Hematopoietic multipotent progenitor cell treated with erythropoietin and hydrocortisone succinate and interleukin-3 and kit ligand, for 17 days (in vitro differentiated cells): ENCODE data around the gene KIF1C.

Source experiments
- DNase-seq: peaks from one replicate; pipeline ENCODE4 v3.0.0-alpha.2; 2015; ENCODE audit warnings: low spot score

KIF1C gene

DNA sequence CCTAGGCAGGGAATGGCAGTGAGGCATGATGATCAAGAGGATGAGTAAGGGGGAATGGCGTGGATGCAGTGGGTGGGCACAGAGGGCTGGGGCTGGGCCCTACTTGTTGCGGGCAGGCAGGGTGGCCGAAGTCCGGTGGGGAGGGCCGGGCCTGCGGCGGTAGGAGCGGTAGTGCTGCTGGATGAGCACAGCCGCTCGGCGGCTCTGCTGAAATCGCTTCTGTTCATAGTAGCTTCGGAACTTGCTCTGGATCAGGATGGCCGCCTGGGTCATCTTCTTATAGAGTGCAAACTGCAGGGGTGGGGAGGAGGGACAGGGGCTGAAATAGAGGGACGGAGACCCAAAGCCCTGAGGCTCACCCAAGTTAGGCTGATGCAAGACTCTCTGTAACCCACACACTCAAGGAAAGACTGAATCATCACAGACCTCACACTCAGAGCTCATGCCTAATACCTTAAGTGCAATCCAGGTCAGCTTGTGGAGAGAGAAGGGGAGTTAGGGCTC, 28.7 kb upstream of the KIF1C start:
- no peak for DNase-seq

DNA sequence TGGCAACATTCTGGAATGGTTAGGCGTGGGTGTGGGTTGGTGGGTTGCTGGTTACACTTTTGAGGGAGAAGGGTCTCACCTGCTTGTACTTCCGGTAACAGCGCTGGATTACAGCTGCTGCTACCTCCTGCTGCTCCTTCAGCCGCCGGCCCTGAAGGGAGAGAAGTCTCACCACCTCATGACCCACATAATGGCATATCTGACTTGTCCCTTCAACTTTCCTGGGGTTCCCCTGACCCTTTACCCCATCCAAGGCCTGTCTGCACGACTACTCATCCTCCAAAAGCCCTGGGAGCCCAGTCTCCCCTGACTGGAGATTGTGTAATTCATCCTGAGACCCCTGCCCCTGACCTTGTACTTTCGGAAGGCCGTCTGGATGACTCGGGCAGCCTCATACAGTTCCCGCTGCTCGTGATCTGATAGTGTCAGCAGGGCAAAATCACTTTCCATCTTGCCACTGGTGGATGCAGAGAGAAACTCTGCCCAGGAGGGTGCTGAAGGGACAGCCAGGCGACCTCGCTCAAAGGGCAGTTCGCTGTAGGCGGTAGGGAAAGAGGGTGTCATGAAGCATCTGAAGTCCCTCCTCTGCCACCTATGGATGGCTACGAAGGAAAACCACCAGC, 28.1 kb upstream of the KIF1C start:
- DNase-seq = no peak

- no peak for DNase-seq
Measured at GRCh38 chr17:4970273-4970672, 27.5 kb upstream of the KIF1C start.

DNA sequence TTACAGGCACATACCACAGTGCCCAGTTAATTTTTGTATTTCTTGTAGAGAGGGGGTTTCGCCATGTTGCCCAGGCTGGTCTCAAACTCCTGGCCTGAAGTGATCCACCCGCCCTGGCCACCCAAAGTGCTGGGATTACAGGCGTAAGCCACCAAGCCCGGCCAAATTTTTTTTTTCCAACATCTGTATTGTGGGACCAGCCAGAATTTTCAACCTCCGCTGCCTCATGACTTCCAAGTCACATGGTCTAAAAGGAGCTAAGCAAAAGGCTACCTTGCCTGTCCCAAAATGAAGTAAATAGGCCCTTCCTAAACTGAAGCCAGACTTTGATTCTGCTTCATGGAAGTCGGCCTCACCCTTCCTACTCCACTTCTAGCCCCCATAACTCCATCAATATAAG, 25.9 kb upstream of the KIF1C start:
- DNase-seq = no peak

- DNase-seq = no peak
Measured at GRCh38 chr17:4972322-4972721, 25.4 kb upstream of the KIF1C start.

DNA sequence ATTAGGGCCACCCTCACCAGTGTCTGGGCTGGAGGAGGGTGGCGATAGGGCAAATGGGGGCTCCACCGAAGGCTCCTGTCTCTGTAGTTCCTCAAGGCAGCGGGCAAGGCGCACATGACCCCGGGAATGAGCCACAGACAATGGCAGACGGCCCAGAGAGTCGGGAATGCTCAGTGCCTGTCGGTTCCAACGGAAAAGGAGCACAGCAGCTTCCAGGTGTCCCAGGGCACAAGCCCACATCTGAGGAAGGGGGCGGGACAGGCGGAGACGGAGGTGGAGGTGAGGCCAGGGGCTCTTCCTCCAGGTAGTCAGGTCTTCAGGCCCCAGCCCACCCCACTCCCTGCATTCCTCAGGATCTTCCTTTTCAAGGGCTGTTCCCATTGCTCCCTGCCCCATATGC, 25.0 kb upstream of the KIF1C start:
- DNase-seq = no peak

DNA sequence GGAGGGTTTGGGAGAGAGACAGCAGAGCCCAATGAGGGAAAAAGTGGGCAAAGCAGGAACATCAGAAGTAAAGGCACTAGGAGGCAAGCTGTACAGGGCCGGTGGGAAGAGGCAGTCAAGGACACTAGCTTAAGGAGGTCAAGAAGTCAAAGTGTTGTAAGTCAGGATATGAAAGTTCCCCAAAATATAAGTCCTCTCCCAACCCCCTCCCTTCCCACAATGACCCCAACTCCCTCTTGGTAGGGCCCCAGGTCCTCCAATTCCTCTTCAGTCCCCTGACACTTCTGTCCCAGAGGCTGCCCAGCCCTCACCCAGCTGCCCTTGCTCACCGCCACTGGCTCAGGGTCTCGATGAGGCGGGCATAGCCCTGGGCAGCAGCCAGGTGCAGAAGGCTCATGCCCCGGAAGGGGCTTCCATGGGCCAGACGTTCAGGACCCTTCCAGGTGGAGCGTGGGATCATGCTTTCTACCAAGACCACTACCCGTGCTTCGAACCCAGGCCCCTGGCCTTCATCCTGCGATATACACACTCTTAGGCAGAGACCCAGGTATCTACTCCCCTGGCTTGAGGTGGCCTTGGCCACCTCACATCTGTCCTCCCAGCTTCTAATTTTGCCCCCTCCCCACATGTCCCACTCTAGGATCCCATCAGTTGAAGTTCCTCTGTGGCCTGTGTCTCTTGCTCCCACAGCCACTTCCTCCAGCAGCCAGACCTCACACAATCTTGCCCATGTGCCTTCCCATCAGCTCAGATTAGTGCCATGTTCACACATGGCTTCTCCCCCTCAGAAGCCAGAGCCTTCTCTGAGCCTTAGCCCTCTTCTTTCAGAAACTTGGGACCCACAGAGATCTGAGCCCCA, 24.3 kb upstream of the KIF1C start:
- DNase-seq = no peak

DNA sequence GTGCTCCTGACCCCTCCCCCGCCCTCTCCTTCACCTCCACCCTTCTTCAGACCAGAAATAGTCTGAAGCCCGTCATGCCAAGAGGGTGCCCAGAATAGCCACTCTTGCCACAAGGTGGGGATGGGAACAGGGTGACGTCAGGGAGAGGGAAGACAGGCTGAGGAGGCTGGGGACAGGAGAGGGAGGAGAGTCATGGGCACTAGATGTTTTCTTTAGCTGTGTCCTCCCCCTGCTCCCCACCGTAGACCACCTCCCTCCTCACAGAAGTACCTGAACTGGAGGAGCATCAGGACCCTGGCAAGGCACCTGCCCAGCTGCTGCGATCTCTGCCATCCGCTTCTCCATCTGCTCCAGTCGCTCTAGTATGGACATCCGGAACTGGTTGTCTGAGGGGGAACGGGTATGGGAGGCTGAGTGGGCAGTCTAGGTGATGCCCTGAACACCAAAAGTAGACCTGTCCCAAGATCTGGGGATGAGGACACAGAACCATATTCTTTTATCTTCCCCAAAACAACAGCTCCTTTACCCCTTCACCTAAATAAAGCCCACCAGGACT, 23.6 kb upstream of the KIF1C start:
- DNase-seq = no peak

GRCh38 chr17:4978726-4979125, 19.0 kb upstream of the KIF1C start:
- no peak for DNase-seq

DNA sequence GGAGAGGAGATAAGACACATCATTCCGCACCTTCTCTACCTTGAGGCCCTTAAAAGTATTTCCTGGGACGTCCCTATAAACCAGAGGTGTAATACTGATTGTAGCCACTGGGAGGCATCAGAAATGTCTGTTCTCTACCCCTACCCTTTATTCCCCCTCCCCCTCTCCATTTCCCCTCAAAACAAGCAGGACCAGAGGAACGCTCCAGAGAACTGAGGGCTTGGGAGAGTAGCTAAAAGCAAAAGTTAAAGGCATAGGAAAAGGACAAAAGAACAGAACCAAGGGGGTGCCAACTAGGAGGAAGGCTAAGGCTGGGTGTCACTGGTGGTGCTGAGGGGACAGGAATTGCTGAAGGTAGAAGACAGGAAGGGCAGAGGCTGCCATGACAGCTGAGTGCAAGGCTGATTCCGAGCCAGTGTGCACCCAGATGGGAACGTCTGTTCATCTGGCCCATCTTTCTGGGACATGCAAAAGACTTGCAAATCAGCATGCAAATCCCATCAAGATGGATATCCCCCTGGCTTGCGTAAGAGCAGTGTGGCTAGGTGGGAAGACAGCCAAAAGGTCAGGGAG, 17.0 kb upstream of the KIF1C start:
- peak; percentile 59 for DNase-seq

DNA sequence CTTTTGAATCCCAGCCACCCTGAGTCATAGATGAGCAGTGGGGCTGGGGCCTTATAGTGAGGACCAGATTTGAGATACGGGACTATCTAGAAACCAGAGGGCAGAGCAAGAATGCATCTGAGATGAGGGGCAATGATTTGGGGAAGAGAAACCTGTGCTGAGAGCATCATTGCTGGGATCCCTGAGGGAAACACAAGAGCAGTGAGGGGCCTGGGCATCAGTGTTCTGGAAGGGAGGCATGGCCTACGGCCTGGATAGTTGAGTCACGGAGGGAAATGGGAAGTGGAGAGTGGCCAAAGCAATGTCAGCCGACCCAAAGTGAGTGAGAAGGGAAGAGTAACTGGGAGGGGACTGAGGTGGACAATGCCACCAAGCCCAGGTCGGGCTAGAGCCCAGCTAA, 15.4 kb upstream of the KIF1C start:
- no peak for DNase-seq

DNA sequence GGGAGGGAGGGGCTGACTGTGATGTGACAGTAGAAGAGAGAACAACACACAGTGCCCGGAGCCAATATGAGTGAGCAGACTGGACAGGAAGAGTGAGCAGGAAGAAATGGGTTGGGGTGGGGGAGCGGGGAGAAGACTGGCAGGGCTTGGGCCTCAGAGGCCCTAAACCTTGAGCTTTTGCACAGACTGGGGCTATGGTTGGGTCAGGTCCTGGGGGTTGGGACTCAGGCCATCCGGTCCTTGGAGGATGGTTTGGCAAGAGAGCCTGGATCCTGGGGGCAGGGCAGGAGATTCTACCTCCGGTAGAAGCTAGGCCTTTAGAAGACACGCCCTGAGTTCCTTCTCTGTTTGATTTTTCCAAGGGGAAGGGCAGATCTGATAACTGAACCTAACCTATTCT, 11.3 kb upstream of the KIF1C start:
- no peak for DNase-seq

DNA sequence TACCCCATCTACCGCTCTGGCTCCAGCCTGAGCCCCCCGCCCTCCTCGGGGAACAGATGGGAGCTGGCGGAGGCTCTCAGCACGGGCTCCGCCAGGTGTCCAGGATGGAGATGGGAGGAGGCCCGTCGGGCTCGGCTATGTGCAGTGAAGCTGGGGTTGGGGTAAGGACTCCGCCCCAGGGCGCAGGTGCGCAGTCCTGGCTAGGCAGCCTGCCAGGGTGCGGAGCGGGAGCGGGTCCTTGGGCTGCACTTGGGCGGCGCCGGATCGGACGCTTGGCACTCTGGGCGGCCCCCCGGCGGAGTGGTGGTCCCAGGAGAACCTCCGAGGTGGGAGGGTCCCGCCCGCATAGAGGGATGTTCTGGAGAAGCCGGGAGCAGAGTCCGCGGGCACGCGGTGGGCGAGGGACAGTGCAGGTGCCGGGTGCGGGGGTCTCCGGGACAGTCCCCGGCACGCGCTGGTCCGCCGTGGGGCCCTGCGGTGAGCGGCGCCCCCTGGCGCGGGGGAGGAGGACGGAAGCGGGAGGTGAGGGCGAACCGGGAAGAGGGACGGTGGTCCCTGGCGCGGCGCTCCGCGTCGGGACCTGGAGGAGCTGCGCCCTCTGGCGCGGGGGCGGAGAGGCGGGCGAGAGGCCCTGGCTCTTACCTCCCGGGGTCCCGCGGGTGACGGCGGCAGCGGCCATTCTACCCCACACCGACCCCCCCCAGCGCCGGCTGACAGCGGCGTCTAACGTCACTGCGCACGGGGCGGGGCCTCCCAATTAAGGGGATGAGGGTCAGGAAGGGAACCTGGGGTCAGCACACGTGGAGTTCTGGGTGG, 10.6 kb upstream of the KIF1C start, which contains the start of gene CAMTA2:
Gene CAMTA2 (minus strand): TSS at position 725 of the 816 bp plus-strand sequence. CDS start 1,453 bp downstream, outside the sequence.
- peak; percentile 81 for DNase-seq

DNA sequence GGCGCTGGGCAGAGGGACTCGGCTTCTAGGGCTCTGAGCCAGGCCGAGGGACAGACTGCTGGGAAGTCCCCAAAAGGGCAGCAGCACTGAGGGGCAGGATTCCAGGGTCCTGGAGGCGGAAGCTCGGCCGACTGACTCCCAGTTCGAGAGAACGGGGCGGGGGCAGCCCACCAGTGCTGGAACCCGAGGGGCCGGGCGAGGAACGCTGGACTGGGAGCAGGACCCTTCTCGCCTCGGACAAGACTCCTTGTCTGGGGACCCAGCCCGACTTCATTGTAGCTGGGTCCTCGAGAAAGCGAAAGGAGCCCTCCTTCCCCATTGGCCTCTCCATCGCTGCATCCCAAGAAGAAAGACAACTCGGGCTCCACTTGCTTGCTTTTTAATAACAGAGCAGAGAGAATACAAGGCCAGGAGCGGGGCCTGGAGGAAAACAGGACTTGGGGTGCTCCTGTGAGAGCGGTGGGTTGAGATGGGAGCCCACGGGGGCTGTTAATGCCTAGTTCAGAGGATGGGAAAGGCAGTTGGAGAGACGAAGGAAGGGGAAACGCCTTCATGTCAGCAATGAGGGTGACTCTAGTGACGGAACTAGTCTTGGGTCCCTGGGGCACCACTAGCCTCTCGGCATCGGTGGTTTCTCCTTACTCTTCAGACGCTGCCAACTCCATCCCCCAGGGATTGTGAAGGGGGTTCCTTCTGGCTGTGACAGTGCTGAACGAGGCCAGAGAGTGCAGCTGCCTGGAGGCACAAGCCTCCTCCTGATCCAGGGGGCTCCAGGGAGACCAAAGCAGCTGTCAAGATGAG, 9.8 kb upstream of the KIF1C start:
- DNase-seq = no peak

- no peak for DNase-seq
Measured at GRCh38 chr17:4994081-4994595, 3.6 kb upstream of the KIF1C start.

- no peak for DNase-seq
Measured at GRCh38 chr17:4998027-4998731, 429 bp downstream of the KIF1C start.

DNA sequence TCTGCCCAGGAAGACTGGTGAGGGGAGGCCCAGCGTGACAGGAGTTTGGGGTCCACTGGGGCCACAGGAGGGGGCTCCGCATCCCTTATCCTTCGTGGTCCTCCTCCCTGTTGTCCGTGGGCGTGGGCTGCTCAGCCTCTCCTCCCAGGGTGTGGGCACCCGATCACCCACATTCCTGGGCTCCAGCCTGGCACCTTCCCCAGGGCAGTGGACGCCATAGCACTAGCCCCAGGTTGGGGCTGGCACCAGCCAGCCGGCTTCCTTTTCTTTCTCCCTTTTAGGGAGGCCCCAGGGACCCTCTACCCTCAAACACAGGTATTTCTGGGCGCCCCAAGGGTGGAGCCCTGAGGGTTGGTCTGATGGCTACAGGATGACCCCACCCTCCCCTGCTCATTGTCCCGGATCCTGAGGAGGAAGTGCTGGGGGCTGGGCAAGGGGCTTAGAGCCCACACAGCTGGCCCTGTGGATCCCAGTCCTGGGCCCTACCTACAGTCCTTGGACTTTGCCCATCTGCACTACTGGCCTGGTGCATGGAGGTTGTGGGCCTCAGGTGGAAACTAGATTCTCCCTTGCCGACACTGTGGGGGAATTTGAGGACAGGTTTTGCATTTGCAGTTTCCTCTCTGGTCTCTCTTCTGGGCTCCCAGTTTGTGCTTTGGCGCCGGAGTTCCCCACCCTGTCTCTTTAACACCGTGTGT, 1.1 kb downstream of the KIF1C start:
- no peak for DNase-seq

DNA sequence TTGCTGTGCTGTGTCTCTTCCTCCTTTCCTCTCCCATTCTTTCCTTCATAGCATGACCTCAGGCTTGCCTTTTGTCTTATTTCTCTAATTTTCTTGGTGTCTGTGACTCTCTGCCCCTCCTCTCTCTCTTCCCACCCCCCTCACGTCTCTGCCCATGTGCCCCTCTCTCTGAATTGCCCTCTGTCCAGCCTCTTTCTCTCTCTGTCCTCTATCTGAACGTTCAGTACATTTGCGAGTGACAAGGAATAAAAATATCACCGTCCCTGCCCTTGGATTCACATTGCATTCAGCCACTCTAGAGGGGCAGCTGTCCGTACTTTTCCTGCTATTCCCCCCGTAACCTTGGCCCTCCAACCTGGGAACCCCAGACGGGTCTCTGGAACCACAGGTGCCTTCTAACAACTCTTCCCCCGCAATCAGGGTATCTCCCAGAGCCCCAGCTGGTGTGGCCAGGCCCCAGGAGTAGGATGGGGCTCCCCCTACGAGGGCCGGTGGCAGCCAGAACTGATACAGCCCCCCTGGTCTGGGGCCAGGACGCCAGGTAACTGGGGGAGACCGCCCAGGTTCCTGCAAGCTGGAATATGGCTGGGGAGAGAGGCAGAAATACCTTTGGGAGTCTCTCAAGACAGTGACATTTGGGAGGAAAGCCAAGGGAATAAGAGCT, 1.8 kb downstream of the KIF1C start:
- no peak for DNase-seq

GRCh38 chr17:5000237-5000639, 2.5 kb downstream of the KIF1C start:
- DNase-seq = no peak
